LNCaP clone FGC (cell line): ENCODE results near the gene CACNA1C.
A peak's percentile ranks its signal among the peaks of the same experiment; 100 is the strongest.

Experiments used
- DNase-seq: peaks from one replicate; pipeline ENCODE4 v3.0.0-alpha.2; 2011; ENCODE audit warnings: low read depth
- H3K4me3 ChIP-seq: 2 replicates; pipeline ENCODE4 v1.5.1; 2011; ENCODE audit warnings: mild to moderate bottlenecking, low read depth, low read length, control low read depth
- CTCF ChIP-seq: IDR thresholded peaks from 2 replicates; pipeline ENCODE4 v1.5.1; 2012; ENCODE audit warnings: mild to moderate bottlenecking; ENCODE audit not compliant: control insufficient read depth, insufficient read depth; ENCODE audit errors: extremely low read depth

The CACNA1C gene

GRCh38 chr12:2641207-2641606 is 588.4 kb downstream of the CACNA1C start:
- TF ChIP-seq CTCF = 0 out of 2 replicates have a peak, but pooled peaks have one; percentile 20
- no peak for DNase-seq
- H3K4me3 ChIP-seq = no peak overlapping the region

GRCh38 chr12:2641761-2642160 is 589.0 kb downstream of the CACNA1C start:
- no peak overlapping the region for H3K4me3 ChIP-seq
- no peak for TF ChIP-seq CTCF
- DNase-seq = no peak

GRCh38 chr12:2642176-2642892 is 589.5 kb downstream of the CACNA1C start:
- DNase-seq = no peak
- no peak for TF ChIP-seq CTCF

GRCh38 chr12:2642896-2643425 is 590.2 kb downstream of the CACNA1C start:
- no peak overlapping the region for H3K4me3 ChIP-seq
- no peak for TF ChIP-seq CTCF
- DNase-seq = no peak

More at GRCh38 chr12:2642176-2642892, 589.5 kb downstream of the CACNA1C start:
- no peak overlapping the region for H3K4me3 ChIP-seq

- DNase-seq = no peak
- TF ChIP-seq CTCF = no peak
- H3K4me3 ChIP-seq = no peak overlapping the region
Measured at GRCh38 chr12:2643576-2644135, 590.9 kb downstream of the CACNA1C start.

GRCh38 chr12:2644683-2645405 is 592.1 kb downstream of the CACNA1C start:
- no peak overlapping the region for H3K4me3 ChIP-seq
- DNase-seq = no peak
- TF ChIP-seq CTCF = no peak
